GM12878 (cell line): ENCODE measurements around the gene IL4I1. TPM values are rescaled to one million over a fixed set of nuclear protein-coding genes. Genes with fewer than 3 reads are reported as not detected.

ENCODE experiments used
- ATF3 ChIP-seq: IDR thresholded peaks from 2 replicates; pipeline ENCODE4 v1.6.1; 2011; ENCODE audit warnings: low read depth, mild to moderate bottlenecking, low read length, moderate library complexity, borderline replicate concordance; ENCODE audit errors: extremely low read depth
- CTCF ChIP-seq, 3 experiments: IDR thresholded peaks in 2 of 3; conservative IDR thresholded peaks in 1 of 3; 2 replicates each; pipeline ENCODE4 v1.5.1; 2011; ENCODE audit warnings: low read depth in 3 of 3, low read length in 3 of 3, mild to moderate bottlenecking in 3 of 3, control low read depth in 2 of 3, moderate library complexity in 2 of 3, inconsistent platforms in 1 of 3, mixed read lengths in 1 of 3; ENCODE audit not compliant: control insufficient read depth in 2 of 3, insufficient read depth in 1 of 3; ENCODE audit errors: extremely low read depth in 1 of 3
- EED ChIP-seq: sonication (generic); IDR thresholded peaks from 2 replicates; pipeline ENCODE4 v1.6.1; 2016; ENCODE audit warnings: antibody characterized with exemption, low read depth
- HSF1 ChIP-seq: fragments of 150-350 bp; IDR thresholded peaks from 2 replicates; pipeline ENCODE4 v1.6.1; 2014; ENCODE audit warnings: mild to moderate bottlenecking, low read depth, low read length
- IKZF1 ChIP-seq: fragments of 450-650 bp; conservative IDR thresholded peaks from 2 replicates; pipeline ENCODE4 v1.6.1; 2017; ENCODE audit warnings: antibody characterized with exemption, mild to moderate bottlenecking
- IKZF2 ChIP-seq, 2 experiments: fragments of 450-650 bp; IDR thresholded peaks; 2 replicates each; pipeline ENCODE4 v1.6.1; 2017; ENCODE audit warnings: mild to moderate bottlenecking in 2 of 2, moderate library complexity in 2 of 2
- JUND ChIP-seq: IDR thresholded peaks from 2 replicates; pipeline ENCODE4 v1.6.1; 2012; ENCODE audit warnings: low read depth, mild to moderate bottlenecking, low read length, improper control_type of control experiment, moderate library complexity
- NBN ChIP-seq: fragments of 450-650 bp; IDR thresholded peaks from 2 replicates; pipeline ENCODE4 v1.6.1; 2016
- NFYB ChIP-seq: IDR thresholded peaks from 2 replicates; pipeline ENCODE4 v1.6.1; 2011; ENCODE audit warnings: low read depth, mild to moderate bottlenecking, low read length, improper control_type of control experiment, moderate library complexity; ENCODE audit not compliant: insufficient read depth
- NR2F1 ChIP-seq: fragments of 450-650 bp; conservative IDR thresholded peaks from 2 replicates; pipeline ENCODE4 v1.6.1; 2017; ENCODE audit warnings: mild to moderate bottlenecking
- NRF1 ChIP-seq: conservative IDR thresholded peaks from 2 replicates; pipeline ENCODE4 v1.6.1; 2011; ENCODE audit warnings: mild to moderate bottlenecking, low read depth, low read length, improper control_type of control experiment
- RAD51 ChIP-seq: fragments of 450-650 bp; IDR thresholded peaks from 2 replicates; pipeline ENCODE4 v1.6.1; 2016; ENCODE audit warnings: moderate library complexity, mild to moderate bottlenecking, inconsistent platforms
- SMAD5 ChIP-seq: IDR thresholded peaks from 2 replicates; pipeline ENCODE4 v1.6.1; 2016; ENCODE audit warnings: antibody characterized with exemption, low read depth
- SP1 ChIP-seq: IDR thresholded peaks from one replicate; pipeline ENCODE4 v1.6.1; 2011; ENCODE audit warnings: low read depth, low read length
- STAT3 ChIP-seq: IDR thresholded peaks from 2 replicates; pipeline ENCODE4 v1.6.1; 2011; ENCODE audit warnings: low read depth, low read length, improper control_type of control experiment
- ZZZ3 ChIP-seq: IDR thresholded peaks from 2 replicates; pipeline ENCODE4 v1.6.1; 2011; ENCODE audit warnings: low read depth; ENCODE audit not compliant: control insufficient read depth, insufficient read length
- polyA plus RNA-seq, 11 experiments: library from polyadenylated mRNA; depleted of rRNA in 4 of 11; unstranded in 6 of 11; stranded (reverse) in 5 of 11; fragments of >200 nt; fragmentation: Nextera tagmentation in 4 of 11; fragmentation: Illumina TruSeq in 1 of 11; extraction: Ambion mirVana in 4 of 11; extraction: Trizol in 1 of 11; gene quantifications; 1 replicate in 1 of 11; 2 replicates in 10 of 11; pipeline versions ENCODE4 v1.2.1 to v1.2.3, GENCODE V29; 2011 to 2016; ENCODE audit warnings: inconsistent platforms in 2 of 11, missing spikeins in 2 of 11, low read depth in 1 of 11
- total RNA-seq, 4 experiments: library from RNA; depleted of rRNA in 3 of 4; stranded (reverse); fragments of >200 nt in 3 of 4; fragmentation: Illumina TruSeq in 1 of 4; extraction: Trizol in 1 of 4; gene quantifications; 2 replicates each; pipeline versions ENCODE4 v1.2.1 to v1.2.3, GENCODE V29; 2013 to 2021

IL4I1 gene
- total and polyA plus RNA-seq, 10 of the 15 experiments (the other 5 are each of a cell fraction or from before 2014, with no cell fraction given) = 0.62 to 83.8 (median 42.8) TPM

GRCh38 chr19:49869484-49870308 lies 27.0 kb downstream of the IL4I1 start (continued):
- TF ChIP-seq ATF3 = no peak
- TF ChIP-seq NR2F1 = peak; percentile 58; the same call in 1 of the 2 replicates
- TF ChIP-seq RAD51 = no peak
- TF ChIP-seq IKZF2 (IDR thresholded peaks at IDR 0.05) = peak; percentile 84 to 86
- TF ChIP-seq JUND = no peak
- peak; percentile 13; the same call in 1 of the 2 replicates for TF ChIP-seq NBN
- TF ChIP-seq EED = peak; percentile 28; the same call in 1 of the 2 replicates
- no peak for TF ChIP-seq HSF1
- no peak for TF ChIP-seq ZZZ3
- TF ChIP-seq STAT3 = no peak
- TF ChIP-seq CTCF (IDR thresholded peaks at IDR 0.05 in 2 of 3, conservative IDR thresholded peaks at IDR 0.05 in 1 of 3; ENCODE audit: control insufficient read depth in 2 of 3, extremely low read depth in 1 of 3, insufficient read depth in 1 of 3, low read depth in 3 of 3, low read length in 3 of 3) = no peak; a peak in 1 of 6 replicates
- TF ChIP-seq NFYB = peak; percentile 81
- 0 out of 2 replicates have a peak, but pooled peaks have one; percentile 22 for TF ChIP-seq SMAD5
- TF ChIP-seq NRF1 = peak; percentile 63
- TF ChIP-seq SP1 = peak; percentile 96
- TF ChIP-seq IKZF1 = peak; percentile 94
